DOHH2 (cell line): ENCODE measurements around the gene KDELR3.

Experiments
- H3F3A ChIP-seq: fragments of 200-600 bp; sonication (generic), shearing (Covaris generic); 2 replicates; pipeline ENCODE4 v1.6.0; 2016; ENCODE audit warnings: antibody characterized with exemption, mild to moderate bottlenecking; ENCODE audit not compliant: control insufficient read depth, insufficient read depth
- H3K27ac ChIP-seq: fragments of 200-600 bp; sonication (generic); 2 replicates; pipeline ENCODE4 v1.5.1; 2014; ENCODE audit warnings: low read depth, mild to moderate bottlenecking, low read length, moderate library complexity
- H3K27me3 ChIP-seq: fragments of 200-600 bp; sonication (generic); 2 replicates; pipeline ENCODE4 v1.6.1; 2014; ENCODE audit warnings: mild to moderate bottlenecking, low read length, mixed read lengths; ENCODE audit not compliant: control insufficient read depth
- H3K36me3 ChIP-seq: fragments of 200-600 bp; sonication (generic); 2 replicates; pipeline ENCODE4 v1.6.1; 2014; ENCODE audit warnings: mild to moderate bottlenecking, low read length, moderate library complexity, mixed read lengths; ENCODE audit not compliant: control insufficient read depth
- H3K4me1 ChIP-seq: fragments of 200-600 bp; sonication (generic); 2 replicates; pipeline ENCODE4 v1.6.1; 2014; ENCODE audit warnings: mild to moderate bottlenecking, low read length, mixed read lengths; ENCODE audit not compliant: control insufficient read depth
- H3K4me2 ChIP-seq: fragments of 200-600 bp; sonication (generic); 2 replicates; pipeline ENCODE4 v1.6.0; 2014; ENCODE audit warnings: mild to moderate bottlenecking, low read length, moderate library complexity
- H3K4me3 ChIP-seq: fragments of 200-600 bp; sonication (generic); 2 replicates; pipeline ENCODE4 v1.5.1; 2014; ENCODE audit warnings: mild to moderate bottlenecking, low read length, mixed read lengths
- H3K79me2 ChIP-seq: fragments of 200-600 bp; sonication (generic); 2 replicates; pipeline ENCODE4 v1.6.1; 2014; ENCODE audit warnings: mild to moderate bottlenecking, low read length, mixed read lengths; ENCODE audit not compliant: control insufficient read depth
- H3K9me2 ChIP-seq: fragments of 200-600 bp; sonication (generic); replicated peaks from 2 replicates; pipeline ENCODE4 v1.6.1; 2014; ENCODE audit warnings: mild to moderate bottlenecking, low read length, mixed read lengths; ENCODE audit not compliant: control insufficient read depth
- H3K9me3 ChIP-seq: fragments of 200-600 bp; sonication (generic); 2 replicates; pipeline ENCODE4 v1.6.1; 2014; ENCODE audit warnings: antibody characterized with exemption, low read length, mixed read lengths; ENCODE audit not compliant: control insufficient read depth, insufficient read depth
- H4K20me1 ChIP-seq: fragments of 200-600 bp; sonication (generic); 2 replicates; pipeline ENCODE4 v1.6.0; 2014; ENCODE audit warnings: low read depth, mild to moderate bottlenecking, antibody characterized with exemption, low read length, moderate library complexity; ENCODE audit not compliant: control insufficient read depth, insufficient read depth
- CTCF ChIP-seq: fragments of 200-600 bp; sonication (generic); IDR thresholded peaks from one replicate; pipeline ENCODE4 v1.5.1; 2014; ENCODE audit warnings: antibody characterized with exemption, mild to moderate bottlenecking, low read depth, low read length; ENCODE audit not compliant: poor library complexity, severe bottlenecking
- EZH2phosphoT487 ChIP-seq: fragments of 200-600 bp; sonication (generic); IDR thresholded peaks from 2 replicates; pipeline ENCODE4 v1.6.1; 2017; ENCODE audit warnings: borderline replicate concordance, mild to moderate bottlenecking, antibody characterized with exemption, low read length, moderate library complexity, mixed read lengths

The KDELR3 gene

GRCh38 chr22:38491707-38492348, 23.9 kb downstream of the KDELR3 start:
- Histone ChIP-seq H3K4me2 (no peak overlapping the region), H3K9me3 (no peaks in the 10 kb centered on the region), H3K4me3 (no peak overlapping the region), H3K4me1 (no peaks in the 10 kb centered on the region), H4K20me1 (peaks cover 15% of the 10 kb centered on the region), H3K79me2 (peaks cover 40% of the 10 kb centered on the region), H3K36me3 (peaks cover 96% of the 10 kb centered on the region), H3F3A (peaks cover 44% of the 10 kb centered on the region), H3K27ac (no peak overlapping the region), H3K27me3 (no peaks in the 10 kb centered on the region), H3K9me2 (no peaks in the 10 kb centered on the region)
- TF ChIP-seq EZH2phosphoT487 (no peak), CTCF (no peak)

DNA sequence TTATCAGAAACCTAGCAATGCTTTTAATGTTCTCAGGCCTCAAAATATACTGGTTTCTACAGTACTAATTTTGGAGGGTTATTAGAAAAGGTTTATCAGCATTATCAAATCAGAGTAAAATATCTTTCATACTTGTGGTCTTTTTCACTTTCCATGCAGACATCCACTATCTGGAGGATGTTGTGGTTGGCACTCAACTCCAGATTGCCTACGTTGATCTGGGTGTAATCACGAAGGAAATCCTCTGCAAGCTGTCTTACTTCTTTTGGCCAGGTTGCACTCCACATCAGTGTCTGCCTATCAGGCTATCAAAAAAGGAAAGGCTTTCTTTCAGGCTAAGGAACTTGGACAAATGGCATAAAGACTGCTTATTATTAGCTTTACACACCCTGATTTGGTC, 26.6 kb downstream of the KDELR3 start:
- Histone ChIP-seq H3K9me2 (no peaks in the 10 kb centered on the region), H3K4me1 (no peaks in the 10 kb centered on the region), H3K4me3 (no peak overlapping the region), H3K9me3 (no peaks in the 10 kb centered on the region), H3K36me3 (peaks cover 99% of the 10 kb centered on the region), H3K79me2 (peaks cover 58% of the 10 kb centered on the region), H4K20me1 (peaks cover 12% of the 10 kb centered on the region; the same call in 1 of the 2 replicates), H3K27me3 (no peaks in the 10 kb centered on the region), H3F3A (peaks cover 29% of the 10 kb centered on the region; the same call in 1 of the 2 replicates), H3K4me2 (no peak overlapping the region), H3K27ac (no peak overlapping the region)
- TF ChIP-seq EZH2phosphoT487 (no peak), CTCF (no peak)

DNA sequence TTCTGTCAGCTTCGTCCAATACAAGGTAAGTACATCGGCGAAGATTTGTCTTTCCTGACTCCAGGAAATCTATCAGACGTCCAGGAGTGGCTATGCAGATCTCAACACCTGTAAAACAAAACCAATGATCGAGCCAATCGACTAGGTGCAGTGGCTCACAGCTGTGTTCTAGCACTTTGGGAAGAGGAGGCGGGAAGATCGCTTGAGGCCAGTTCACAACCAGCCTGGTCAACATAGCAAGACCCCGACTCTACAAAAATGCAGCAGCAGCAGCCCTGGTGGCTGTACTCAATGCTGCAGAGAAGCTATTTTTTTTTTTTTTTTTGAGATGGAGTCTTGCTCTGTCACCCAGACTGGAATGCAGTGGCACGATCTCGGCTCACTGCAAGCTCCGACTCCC, 27.0 kb downstream of the KDELR3 start:
- Histone ChIP-seq H3K4me3 (no peak overlapping the region), H3F3A (peaks cover 25% of the 10 kb centered on the region; the same call in 1 of the 2 replicates), H3K4me2 (no peak overlapping the region), H3K27ac (no peak overlapping the region), H3K36me3 (peaks cover 99% of the 10 kb centered on the region), H3K4me1 (no peaks in the 10 kb centered on the region), H3K9me3 (no peaks in the 10 kb centered on the region), H3K27me3 (no peaks in the 10 kb centered on the region), H4K20me1 (0 out of 2 replicates have a peak, but pooled peaks cover 8% of the 10 kb centered on the region), H3K9me2 (no peaks in the 10 kb centered on the region), H3K79me2 (peaks cover 56% of the 10 kb centered on the region)
- TF ChIP-seq CTCF, result no peak
- TF ChIP-seq EZH2phosphoT487, result no peak
